K562 (cell line): ENCODE measurements around the gene TYW5.

Experiments used
- EHMT2 ChIP-seq: fragments of 450-650 bp; IDR thresholded peaks from 2 replicates; pipeline ENCODE4 v1.6.1; 2018; ENCODE audit warnings: antibody characterized with exemption
- REST ChIP-seq, 2 experiments: fragments of 450-650 bp; formaldehyde crosslinking in 1 of 2; IDR thresholded peaks; 2 replicates each; pipeline versions ENCODE4 v1.4.0 to v1.6.1; 2014 to 2020; ENCODE audit warnings: mild to moderate bottlenecking in 2 of 2, borderline replicate concordance in 1 of 2, low read depth in 1 of 2
- ZNF76 ChIP-seq: fragments of 250-450 bp; sonication (Bioruptor Pico); IDR thresholded peaks from 2 replicates; pipeline ENCODE4 v1.4.0; 2020; ENCODE audit warnings: mild to moderate bottlenecking, moderate library complexity, borderline replicate concordance

GRCh38 chr2:199984755-199985154 is 29.5 kb upstream of the TYW5 start:
- TF ChIP-seq REST (IDR thresholded peaks at IDR 0.05; ENCODE audit: borderline replicate concordance), result no peak
- no peak for TF ChIP-seq REST (CRISPR knock-in tag; IDR thresholded peaks at IDR 0.05; ENCODE audit: low read depth)
- no peak for TF ChIP-seq EHMT2
- TF ChIP-seq ZNF76, result no peak
